ENCODE measurements around the gene RGS7BP. TPM values are rescaled to one million over a fixed set of nuclear protein-coding genes. Genes with fewer than 3 reads are reported as not detected.

The RGS7BP gene
- total and polyA plus RNA-seq, 2 of the 13 experiments (the other 11 are each of a cell fraction or from before 2014, with no cell fraction given) = not detected

- POLR2A ChIA-PET = no interaction called here
- ATAC-seq (no peak), DNase-seq (ENCODE audit: low spot score) (no peak), FAIRE-seq (no peak)
- Histone ChIP-seq H3K4me1 (ENCODE audit: insufficient read depth, low read length) (no peaks in the 10 kb centered on the region), H3K79me2 (ENCODE audit: insufficient read depth, low read length) (no peaks in the 10 kb centered on the region), H3K9ac (ENCODE audit: insufficient read depth, low read depth, low read length) (no peak overlapping the region), H4K20me1 (ENCODE audit: insufficient read depth, low read length) (no peaks in the 10 kb centered on the region), H3K4me2 (ENCODE audit: low read depth, low read length) (no peak overlapping the region), H3K9me3 (ENCODE audit: low read length) (no peaks in the 10 kb centered on the region), H3K27ac (ENCODE audit: extremely low read length, insufficient read depth, low read length) (no peak overlapping the region), H2AFZ (ENCODE audit: low read length) (no peak overlapping the region), H3K27me3 (ENCODE audit: control insufficient read depth in 1 of 2, insufficient read depth in 2 of 2, low read length in 2 of 2) (no peaks in the 10 kb centered on the region; a peak in 1 of 5 replicates), H3K4me3 (replicated peaks in 1 of 3; ENCODE audit: insufficient read depth in 1 of 3, low read depth in 2 of 3, low read length in 3 of 3) (no peak overlapping the region), H3K36me3 (replicated peaks in 1 of 2; ENCODE audit: control insufficient read depth in 1 of 2, insufficient read depth in 2 of 2, low read length in 2 of 2) (no peaks in the 10 kb centered on the region)
- intact Hi-C loops (cut with micrococcal nuclease; ENCODE audit: unreplicated experiment) (no loop called here), in situ Hi-C loops (cut with HindIII; ENCODE audit: extremely low pct_ligation_motif_present, low pct_unique_long_range_greater_than_20kb) (no loop called here)
- no TSS peak for BruUV-seq (replicated peaks)
- TF ChIP-seq KDM4B (CRISPR knock-in tag; IDR thresholded peaks at IDR 0.05) (no peak), KLF6 (CRISPR knock-in tag; IDR thresholded peaks at IDR 0.05) (no peak), ZNF30 (CRISPR knock-in tag; IDR thresholded peaks at IDR 0.05) (no peak), ZNF597 (CRISPR knock-in tag; IDR thresholded peaks at IDR 0.05) (no peak), AGO2 (optimal IDR thresholded peaks at IDR 0.05; ENCODE audit: low read depth, low read length) (no peak), CC2D1A (CRISPR knock-in tag; IDR thresholded peaks at IDR 0.05) (no peak), SP140L (CRISPR knock-in tag; IDR thresholded peaks at IDR 0.05; ENCODE audit: borderline replicate concordance) (no peak), ZNF607 (CRISPR knock-in tag; IDR thresholded peaks at IDR 0.05; ENCODE audit: borderline replicate concordance) (no peak)
- whole genome bisulfite sequencing (ENCODE audit: low lambda C conversion rate) = under 1% methylated on average over 3 of the region's 3 CpGs
- CTCF ChIA-PET (ENCODE audit: low intra/inter-chr PET ratio, low total read pairs) = no interaction called here
Measured at GRCh38 chr5:64530076-64530475, 24.3 kb downstream of the RGS7BP start.

GRCh38 chr5:64532212-64532611 lies 26.4 kb downstream of the RGS7BP start:
- WGBS (ENCODE audit: low lambda C conversion rate) = 0% methylated on average over 2 of the region's 2 CpGs
- intact Hi-C loops (cut with micrococcal nuclease; ENCODE audit: unreplicated experiment) = no loop called here

More at GRCh38 chr5:64532212-64532611, 26.4 kb downstream of the RGS7BP start:
- no peaks in the 10 kb centered on the region for H3K9me3 ChIP-seq (ENCODE audit: low read length)
- POLR2A ChIA-PET = no interaction called here
- no peak overlapping the region for H3K4me2 ChIP-seq (ENCODE audit: low read depth, low read length)
- H3K4me3 ChIP-seq (replicated peaks in 1 of 3; ENCODE audit: insufficient read depth in 1 of 3, low read depth in 2 of 3, low read length in 3 of 3) = no peak overlapping the region
- TF ChIP-seq ZBTB33 (CRISPR knock-in tag; IDR thresholded peaks at IDR 0.05) (no peak), MEIS1 (CRISPR knock-in tag; IDR thresholded peaks at IDR 0.05; ENCODE audit: borderline replicate concordance) (no peak), ZNF558 (CRISPR knock-in tag; IDR thresholded peaks at IDR 0.05; ENCODE audit: borderline replicate concordance) (no peak), DNMT1 (CRISPR knock-in tag; IDR thresholded peaks at IDR 0.05) (no peak), HNF1B (CRISPR knock-in tag; IDR thresholded peaks at IDR 0.05) (no peak), CCDC6 (CRISPR knock-in tag; IDR thresholded peaks at IDR 0.05) (no peak), ELF4 (CRISPR knock-in tag; IDR thresholded peaks at IDR 0.05; ENCODE audit: borderline replicate concordance) (no peak)
- no peak overlapping the region for H3K9ac ChIP-seq (ENCODE audit: insufficient read depth, low read depth, low read length)
- no peak for FAIRE-seq
- H3K36me3 ChIP-seq (replicated peaks in 1 of 2; ENCODE audit: control insufficient read depth in 1 of 2, insufficient read depth in 2 of 2, low read length in 2 of 2) = no peaks in the 10 kb centered on the region
- CTCF ChIA-PET (ENCODE audit: low intra/inter-chr PET ratio, low total read pairs) = no interaction called here
- no peak for DNase-seq (ENCODE audit: low spot score)
- H3K79me2 ChIP-seq (ENCODE audit: insufficient read depth, low read length) = no peaks in the 10 kb centered on the region
- no peaks in the 10 kb centered on the region for H4K20me1 ChIP-seq (ENCODE audit: insufficient read depth, low read length)
- H3K4me1 ChIP-seq (ENCODE audit: insufficient read depth, low read length) = no peaks in the 10 kb centered on the region
- H2AFZ ChIP-seq (ENCODE audit: low read length) = no peak overlapping the region
- no peak for ATAC-seq
- no peaks in the 10 kb centered on the region; a peak in 1 of 5 replicates for H3K27me3 ChIP-seq (ENCODE audit: control insufficient read depth in 1 of 2, insufficient read depth in 2 of 2, low read length in 2 of 2)
- BruUV-seq (replicated peaks) = no TSS peak
- in situ Hi-C loops (cut with HindIII; ENCODE audit: extremely low pct_ligation_motif_present, low pct_unique_long_range_greater_than_20kb) = no loop called here
- H3K27ac ChIP-seq (ENCODE audit: extremely low read length, insufficient read depth, low read length) = no peak overlapping the region
